Skin epidermis (tissue), 12 donors: Measurements from ENCODE around the gene MITF.

ENCODE experiments used
- H3K27ac ChIP-seq, 21 experiments: fragments of 200-600 bp; sonication (generic) in 11 of 21; one replicate each; pipeline ENCODE4 v1.5.0; 2020; ENCODE audit warnings: mild to moderate bottlenecking in 3 of 21, inconsistent platforms in 2 of 21, moderate library complexity in 2 of 21
- H3K4me3 ChIP-seq, 7 experiments: fragments of 200-600 bp; sonication (generic) in 2 of 7; one replicate each; pipeline ENCODE4 v1.5.0; 2020; ENCODE audit warnings: inconsistent platforms in 2 of 7, mild to moderate bottlenecking in 2 of 7, moderate library complexity in 1 of 7

MITF gene

DNA sequence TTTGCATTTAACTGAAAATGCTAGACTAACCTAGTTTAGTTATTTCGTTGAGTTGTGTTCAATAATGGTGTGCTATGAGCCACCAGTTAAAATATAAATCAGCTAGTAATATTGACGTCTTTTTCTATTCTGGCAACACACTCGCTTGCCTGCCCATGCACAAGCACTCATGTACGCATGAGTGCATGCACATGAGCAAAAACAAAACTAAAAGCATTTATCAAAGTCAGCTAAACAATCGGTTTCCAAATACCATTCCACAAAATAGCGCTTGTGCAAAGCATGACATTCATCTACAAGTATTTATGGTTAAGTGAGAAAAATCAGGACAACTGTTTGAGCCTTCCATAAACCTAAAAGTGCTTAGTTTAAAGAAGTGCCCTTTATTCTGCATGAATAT, 247.2 kb downstream of the MITF start:
- Histone ChIP-seq H3K27ac (no peak overlapping the region), H3K4me3 (no peak overlapping the region)

DNA sequence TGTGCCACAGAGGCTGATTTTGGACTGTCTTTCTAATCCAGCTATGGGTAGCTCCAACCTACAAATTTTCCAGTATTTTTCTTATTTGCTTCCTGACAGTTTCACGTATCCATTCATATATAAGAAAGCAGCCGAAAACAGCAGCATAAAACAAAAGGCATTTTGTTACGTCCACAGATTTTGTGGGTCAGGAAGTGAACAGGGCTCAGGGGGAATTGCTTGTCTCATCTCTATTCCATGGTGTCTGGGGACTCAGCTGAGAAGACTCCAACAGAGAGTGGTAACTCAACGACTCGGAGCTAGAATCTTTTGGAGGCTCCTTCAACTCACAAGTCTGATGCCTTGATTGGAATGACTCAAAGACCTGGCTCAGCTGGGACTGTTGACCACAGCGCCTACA, 248.6 kb downstream of the MITF start:
- H3K27ac ChIP-seq, result no peak overlapping the region
- H3K4me3 ChIP-seq, result no peak overlapping the region

DNA sequence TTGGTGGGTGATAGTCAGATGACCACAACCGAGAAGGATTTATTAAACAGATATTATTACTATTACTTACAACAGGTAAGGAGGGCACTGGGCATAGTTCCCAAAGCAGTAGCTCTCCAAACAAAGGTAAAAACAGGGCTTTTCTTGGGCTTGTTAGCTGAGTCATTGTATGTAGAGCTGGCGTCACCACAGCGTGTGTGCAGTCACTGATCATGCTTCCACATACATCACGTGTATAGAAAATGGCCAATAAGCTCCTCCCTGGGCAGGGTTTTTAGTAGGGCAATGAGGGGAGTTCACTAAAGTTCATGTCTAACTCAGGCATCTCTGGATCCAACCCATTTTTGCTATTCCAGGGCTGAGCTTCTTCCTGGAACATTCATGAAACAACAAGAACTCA, 254.5 kb downstream of the MITF start:
- H3K4me3 ChIP-seq, result no peak overlapping the region

DNA sequence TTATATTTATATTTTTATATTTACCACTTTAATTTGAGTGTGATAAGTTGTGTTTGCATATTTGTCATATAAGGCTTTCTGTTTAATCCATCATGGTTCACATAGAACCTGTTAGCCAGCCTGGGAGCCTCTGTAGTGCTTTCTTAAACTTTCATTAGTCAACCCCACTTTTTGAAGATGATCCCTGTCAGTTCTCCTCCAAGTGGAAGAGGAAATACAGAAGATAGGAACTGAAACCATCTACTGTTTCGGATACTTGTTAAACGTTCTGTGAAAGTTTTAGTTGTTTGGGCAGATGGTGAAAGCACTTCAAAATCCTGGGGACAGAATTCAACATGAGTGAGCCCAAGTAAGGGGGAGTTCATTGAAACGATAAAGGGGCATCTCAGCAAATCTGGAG, 255.7 kb downstream of the MITF start:
- no peak overlapping the region for H3K4me3 ChIP-seq
- no peak overlapping the region for H3K27ac ChIP-seq

More for the DNA sequence above, 254.5 kb downstream of the MITF start:
- no peak overlapping the region for H3K27ac ChIP-seq

GRCh38 chr3:69997631-69998307, 258.5 kb downstream of the MITF start:
- Histone ChIP-seq H3K4me3 (no peak overlapping the region), H3K27ac (no peak overlapping the region)

- Histone ChIP-seq H3K4me3 (no peak overlapping the region), H3K27ac (peak overlapping the region in 9 of 21 experiments; percentile 16 to 79 (median 38))
Measured at GRCh38 chr3:69998759-69999139, 259.5 kb downstream of the MITF start.

- no peak within 1 kb of the TSS for H3K4me3 ChIP-seq
- H3K27ac ChIP-seq, result peak within 1 kb of the TSS in 9 of 21 experiments; percentile 16 to 79 (median 38)
Measured at GRCh38 chr3:69999140-70000027, 260.1 kb downstream of the MITF start, which contains the start of gene SAMMSON. SAMMSON (plus strand) TSS chr3:69999733.

DNA sequence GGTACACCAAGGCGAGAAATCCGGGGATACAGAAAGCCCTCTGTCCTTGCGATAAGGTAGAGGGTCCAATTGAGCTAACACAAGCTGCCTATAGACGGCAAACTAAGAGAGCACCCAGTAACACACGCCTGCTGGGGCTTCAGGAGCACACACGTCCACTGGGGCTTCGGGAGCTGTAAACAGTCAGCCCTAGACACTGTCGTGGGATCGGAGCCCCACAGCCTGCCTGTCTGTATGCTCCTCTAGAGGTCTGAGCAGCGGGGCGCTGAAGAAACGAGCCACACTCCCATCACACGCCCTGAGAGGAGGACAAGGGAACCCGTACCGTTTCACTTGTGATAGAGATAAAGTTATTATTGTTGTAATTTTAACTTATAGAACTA, 260.8 kb downstream of the MITF start:
- H3K4me3 ChIP-seq, result no peak overlapping the region
- H3K27ac ChIP-seq, result peak overlapping the region in 1 of 21 experiments; percentile 1

GRCh38 chr3:70000563-70001081, 261.4 kb downstream of the MITF start:
- Histone ChIP-seq H3K27ac (no peak overlapping the region), H3K4me3 (no peak overlapping the region)

DNA sequence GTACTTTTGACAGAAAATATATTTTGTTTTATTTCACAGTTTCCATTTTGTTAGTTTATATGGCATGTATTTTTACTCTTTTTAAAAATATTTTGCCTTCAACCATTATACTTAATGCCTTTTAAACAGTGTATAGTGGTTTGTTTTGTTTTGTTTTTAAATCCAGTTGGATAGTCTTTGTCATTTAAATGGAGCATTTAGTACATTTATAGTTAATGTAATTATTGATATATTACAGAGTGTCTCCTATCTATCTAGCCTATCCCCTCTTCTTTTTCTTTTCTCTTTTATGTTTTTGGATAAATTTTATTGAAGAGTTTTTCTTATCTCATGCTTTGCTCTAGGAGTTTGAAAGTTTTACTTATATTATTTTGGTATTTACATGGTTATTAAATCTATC, 263.9 kb downstream of the MITF start:
- H3K4me3 ChIP-seq, result no peak overlapping the region
- H3K27ac ChIP-seq, result no peak overlapping the region

DNA sequence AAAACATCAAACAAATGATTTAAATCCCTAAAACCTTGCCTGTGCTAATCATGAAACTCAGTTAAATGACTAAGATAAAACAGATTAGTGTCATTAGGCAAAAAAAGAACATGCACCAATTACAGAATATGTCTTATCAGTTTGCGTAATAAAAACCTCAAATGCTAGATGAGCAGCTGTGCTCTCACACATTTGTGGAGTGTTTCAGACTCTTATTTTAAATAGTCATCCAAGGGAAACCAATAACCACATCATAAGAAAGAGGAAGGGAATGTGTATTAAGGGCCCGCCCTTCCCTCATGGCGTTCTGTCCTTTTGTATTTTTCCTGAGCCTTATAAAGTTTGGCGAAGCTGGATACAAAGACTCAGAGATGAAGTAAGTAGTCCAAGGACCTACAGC, 266.8 kb downstream of the MITF start:
- Histone ChIP-seq H3K27ac (no peak overlapping the region), H3K4me3 (no peak overlapping the region)

- no peak overlapping the region for H3K4me3 ChIP-seq
- H3K27ac ChIP-seq, result no peak overlapping the region
Measured at GRCh38 chr3:70010346-70010745, 271.1 kb downstream of the MITF start.

DNA sequence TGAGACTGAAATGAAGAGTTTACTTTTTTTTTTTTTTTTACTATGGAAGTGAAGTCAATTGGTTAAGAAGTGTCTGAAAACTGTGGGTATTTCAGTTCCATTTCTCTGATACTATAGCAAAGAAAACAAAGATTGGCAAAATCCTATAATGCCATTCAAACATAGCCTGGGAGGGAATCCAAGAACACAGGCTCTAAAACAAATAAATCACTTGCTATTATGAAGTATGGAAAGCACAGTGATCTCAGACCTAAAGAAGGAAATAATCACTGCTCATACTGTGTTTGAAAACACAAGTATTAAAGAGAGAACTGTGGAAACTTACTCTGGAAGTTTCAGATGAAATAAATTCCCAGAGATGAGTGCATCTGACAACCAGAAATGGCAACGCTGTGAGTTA, 272.3 kb downstream of the MITF start:
- no peak overlapping the region for H3K27ac ChIP-seq
- H3K4me3 ChIP-seq, result no peak overlapping the region
